HG03469 (cell line): ENCODE results near the gene RIPPLY1.

Experiments used
- ATAC-seq: cut with Tn5 transposase; IDR thresholded peaks from one replicate; pipeline ENCODE4 v1.9.1; 2021; ENCODE audit warnings: mild to moderate bottlenecking, moderate library complexity, moderate number of reproducible peaks; ENCODE audit not compliant: unreplicated experiment

RIPPLY1 gene

GRCh38 chrX:106903291-106903824, at the start of gene RIPPLY1:
Gene RIPPLY1, minus strand, starts transcription at chrX:106903341. Its CDS starts 54 bp downstream, at chrX:106903287.
- no peak for ATAC-seq

GRCh38 chrX:106952538-106952937, 49.4 kb upstream of the RIPPLY1 start:
- ATAC-seq, result no peak

GRCh38 chrX:106952089-106952488, 48.9 kb upstream of the RIPPLY1 start:
- ATAC-seq, result no peak

- no peak for ATAC-seq
Observed at GRCh38 chrX:106951230-106951629, 48.1 kb upstream of the RIPPLY1 start.

- ATAC-seq, result no peak
Observed at GRCh38 chrX:106950381-106950780, 47.2 kb upstream of the RIPPLY1 start.

- no peak for ATAC-seq
Observed at GRCh38 chrX:106949366-106949765, 46.2 kb upstream of the RIPPLY1 start.

GRCh38 chrX:106948641-106949040, 45.5 kb upstream of the RIPPLY1 start:
- no peak for ATAC-seq

- no peak for ATAC-seq
Observed at GRCh38 chrX:106946464-106946863, 43.3 kb upstream of the RIPPLY1 start.

- ATAC-seq, result no peak
Observed at GRCh38 chrX:106940068-106940467, 36.9 kb upstream of the RIPPLY1 start.

GRCh38 chrX:106939566-106939965, 36.4 kb upstream of the RIPPLY1 start:
- ATAC-seq, result no peak

- ATAC-seq, result no peak
Observed at GRCh38 chrX:106936246-106936645, 33.1 kb upstream of the RIPPLY1 start.

- no peak for ATAC-seq
Observed at GRCh38 chrX:106935175-106935574, 32.0 kb upstream of the RIPPLY1 start.

- no peak for ATAC-seq
Observed at GRCh38 chrX:106933538-106933961, 30.4 kb upstream of the RIPPLY1 start.

- ATAC-seq, result no peak
Observed at GRCh38 chrX:106932960-106933537, 29.9 kb upstream of the RIPPLY1 start.

GRCh38 chrX:106932492-106932923, 29.4 kb upstream of the RIPPLY1 start:
- ATAC-seq, result no peak

- no peak for ATAC-seq
Observed at GRCh38 chrX:106931831-106932491, 28.8 kb upstream of the RIPPLY1 start.

GRCh38 chrX:106928227-106928626, 25.1 kb upstream of the RIPPLY1 start:
- ATAC-seq, result no peak

GRCh38 chrX:106927700-106928099, 24.6 kb upstream of the RIPPLY1 start:
- no peak for ATAC-seq

- ATAC-seq, result no peak
Observed at GRCh38 chrX:106927023-106927422, 23.9 kb upstream of the RIPPLY1 start.

- ATAC-seq, result no peak
Observed at GRCh38 chrX:106921637-106922036, 18.5 kb upstream of the RIPPLY1 start.

GRCh38 chrX:106919932-106920452, 16.9 kb upstream of the RIPPLY1 start, which contains the start of gene CLDN2:
Gene CLDN2, plus strand, starts transcription at chrX:106920402. Its CDS starts 7,827 bp downstream, at chrX:106928229.
- no peak for ATAC-seq
